IMR-90 (cell line): ENCODE results near the gene APH1A. TPM values are rescaled to one million over a fixed set of nuclear protein-coding genes. Genes with fewer than 3 reads are reported as not detected.

Source experiments
- ATAC-seq: fragments of 200-7000 bp; cut with Tn5 transposase; 2 replicates; pipeline ENCODE4 v1.9.1; 2020; ENCODE audit warnings: low read depth, mild to moderate bottlenecking, moderate library complexity
- BruUV-seq: library from RNA; stranded (reverse); fragments of 400-500 nt; replicated peaks from 2 replicates; lab custom pipeline; 2021; lab: Mats Ljungman, UMichigan
- CTCF ChIA-PET: fragments of 300-600 bp; formaldehyde crosslinking; extraction: SDS; loops from one replicate; lab custom pipeline; 2021; ENCODE audit warnings: antibody characterized with exemption; lab: Yijun Ruan, JAX
- POLR2A ChIA-PET: fragments of 300-600 bp; sonication (Branson Sonifier 250); formaldehyde crosslinking; loops from one replicate; lab custom pipeline; 2022; ENCODE audit warnings: antibody characterized with exemption; ENCODE audit not compliant: unreplicated experiment; lab: Charles Lee
- DNase-seq: peaks from one replicate; pipeline ENCODE4 v3.0.0; 2013
- H2AFZ ChIP-seq: replicated peaks from 2 replicates; pipeline ENCODE3; 2013; ENCODE audit warnings: low read length, mild to moderate bottlenecking; ENCODE audit not compliant: poor library complexity
- H2AK5ac ChIP-seq: 2 replicates; pipeline ENCODE4 v1.6.1; 2013; ENCODE audit warnings: low read depth, low read length, inconsistent platforms
- H2AK9ac ChIP-seq: replicated peaks from 2 replicates; pipeline ENCODE3; 2013; ENCODE audit warnings: mild to moderate bottlenecking, low read depth, low read length, moderate library complexity; ENCODE audit not compliant: poor library complexity
- H2BK120ac ChIP-seq: 2 replicates; pipeline ENCODE4 v1.6.1; 2013; ENCODE audit warnings: low read depth, low read length, inconsistent platforms
- H2BK15ac ChIP-seq: 3 replicates; pipeline ENCODE4 v1.6.1; 2013; ENCODE audit warnings: low read depth, low read length, inconsistent platforms
- H2BK20ac ChIP-seq: 2 replicates; pipeline ENCODE4 v1.6.1; 2013; ENCODE audit warnings: low read depth, mild to moderate bottlenecking, inconsistent platforms, low read length, moderate library complexity
- H2BK5ac ChIP-seq: 2 replicates; pipeline ENCODE4 v1.6.1; 2013; ENCODE audit warnings: mild to moderate bottlenecking, low read depth, low read length, inconsistent platforms; ENCODE audit not compliant: poor library complexity, severe bottlenecking
- H3K14ac ChIP-seq: replicated peaks from 2 replicates; pipeline ENCODE4 v1.6.1; 2013; ENCODE audit warnings: low read depth, low read length, inconsistent platforms
- H3K18ac ChIP-seq: 2 replicates; pipeline ENCODE4 v1.6.1; 2013; ENCODE audit warnings: low read depth, low read length, control low read depth
- H3K23ac ChIP-seq: 2 replicates; pipeline ENCODE4 v1.6.1; 2013; ENCODE audit warnings: low read depth, low read length, inconsistent platforms
- H3K27ac ChIP-seq: 2 replicates; pipeline ENCODE4 v1.5.1; 2013; ENCODE audit warnings: mild to moderate bottlenecking, control low read depth, low read length; ENCODE audit not compliant: insufficient read depth
- H3K27me3 ChIP-seq: 2 replicates; pipeline ENCODE4 v1.6.1; 2013; ENCODE audit warnings: low read length; ENCODE audit not compliant: control insufficient read depth, insufficient read depth
- H3K36me3 ChIP-seq: 2 replicates; pipeline ENCODE4 v1.6.1; 2013; ENCODE audit warnings: low read length, mixed read lengths; ENCODE audit not compliant: control insufficient read depth, insufficient read depth
- H3K4ac ChIP-seq: 2 replicates; pipeline ENCODE4 v1.6.1; 2013; ENCODE audit warnings: low read depth, low read length, inconsistent platforms
- H3K4me1 ChIP-seq: 2 replicates; pipeline ENCODE4 v1.6.1; 2013; ENCODE audit warnings: low read length, mixed read lengths; ENCODE audit not compliant: control insufficient read depth, insufficient read depth
- H3K4me2 ChIP-seq: 2 replicates; pipeline ENCODE4 v1.6.1; 2013; ENCODE audit warnings: low read depth, mild to moderate bottlenecking, control low read depth, low read length, moderate library complexity
- H3K4me3 ChIP-seq: 2 replicates; pipeline ENCODE4 v1.5.1; 2013; ENCODE audit warnings: low read depth, mild to moderate bottlenecking, control low read depth, low read length, moderate library complexity; ENCODE audit not compliant: insufficient read depth
- H3K56ac ChIP-seq: 2 replicates; pipeline ENCODE4 v1.6.1; 2013; ENCODE audit warnings: low read length, inconsistent platforms; ENCODE audit not compliant: insufficient read depth; ENCODE audit errors: extremely low read depth
- H3K79me1 ChIP-seq, 2 experiments: 2 replicates each; pipeline ENCODE4 v1.6.1; 2013; ENCODE audit warnings: low read length in 2 of 2, inconsistent platforms in 1 of 2, low read depth in 1 of 2
- H3K9ac ChIP-seq: 2 replicates; pipeline ENCODE4 v1.6.1; 2013; ENCODE audit warnings: low read depth, low read length, control low read depth
- H3K9me1 ChIP-seq: 2 replicates; pipeline ENCODE4 v1.6.1; 2013; ENCODE audit warnings: low read length, inconsistent platforms; ENCODE audit not compliant: insufficient read depth
- H3K9me3 ChIP-seq: 2 replicates; pipeline ENCODE4 v1.6.1; 2013; ENCODE audit warnings: low read length; ENCODE audit not compliant: control insufficient read depth, insufficient read depth
- H4K20me1 ChIP-seq: 2 replicates; pipeline ENCODE4 v1.6.1; 2013; ENCODE audit warnings: low read length, inconsistent platforms; ENCODE audit not compliant: insufficient read depth
- H4K5ac ChIP-seq: 2 replicates; pipeline ENCODE4 v1.6.1; 2013; ENCODE audit warnings: mild to moderate bottlenecking, low read depth, low read length, control low read depth
- H4K8ac ChIP-seq, 2 experiments: 2 replicates each; pipeline ENCODE4 v1.6.1; 2013; ENCODE audit warnings: low read depth in 2 of 2, low read length in 2 of 2, control low read depth in 1 of 2, inconsistent platforms in 1 of 2
- H4K91ac ChIP-seq: 2 replicates; pipeline ENCODE4 v1.6.1; 2013; ENCODE audit warnings: low read depth, low read length, inconsistent platforms; ENCODE audit not compliant: insufficient read depth
- BHLHE40 ChIP-seq: fragments of 150-350 bp; IDR thresholded peaks from 2 replicates; pipeline ENCODE4 v1.6.1; 2016; ENCODE audit warnings: mild to moderate bottlenecking, low read depth, low read length
- CEBPB ChIP-seq: IDR thresholded peaks from 2 replicates; pipeline ENCODE4 v1.6.1; 2012; ENCODE audit warnings: low read depth, low read length, improper control_type of control experiment
- CHD1 ChIP-seq: IDR thresholded peaks from 2 replicates; pipeline ENCODE4 v1.6.1; 2012; ENCODE audit warnings: low read depth, low read length, improper control_type of control experiment
- ELK1 ChIP-seq: fragments of 150-350 bp; IDR thresholded peaks from 2 replicates; pipeline ENCODE4 v1.6.1; 2016; ENCODE audit warnings: low read depth, mild to moderate bottlenecking, low read length, moderate library complexity, borderline replicate concordance
- FOS ChIP-seq: fragments of 150-350 bp; IDR thresholded peaks from 2 replicates; pipeline ENCODE4 v1.6.1; 2016; ENCODE audit warnings: low read depth, low read length
- MAFK ChIP-seq: IDR thresholded peaks from 2 replicates; pipeline ENCODE4 v1.6.1; 2012; ENCODE audit warnings: low read depth, low read length, improper control_type of control experiment
- MAZ ChIP-seq: IDR thresholded peaks from 2 replicates; pipeline ENCODE4 v1.6.1; 2012; ENCODE audit warnings: low read depth, mild to moderate bottlenecking, low read length, improper control_type of control experiment, moderate library complexity, borderline replicate concordance
- MXI1 ChIP-seq: IDR thresholded peaks from 2 replicates; pipeline ENCODE4 v1.6.1; 2012; ENCODE audit warnings: low read depth, mild to moderate bottlenecking, low read length, moderate library complexity, borderline replicate concordance
- NFE2L2 ChIP-seq: fragments of 150-350 bp; IDR thresholded peaks from 2 replicates; pipeline ENCODE4 v1.6.1; 2016; ENCODE audit warnings: low read depth, mild to moderate bottlenecking, low read length
- POLR2A ChIP-seq: IDR thresholded peaks from 2 replicates; pipeline ENCODE4 v1.6.1; 2012; ENCODE audit warnings: mild to moderate bottlenecking, low read depth, low read length
- RAD21 ChIP-seq: IDR thresholded peaks from 2 replicates; pipeline ENCODE4 v1.6.1; 2012; ENCODE audit warnings: low read length, improper control_type of control experiment
- RCOR1 ChIP-seq: IDR thresholded peaks from 2 replicates; pipeline ENCODE4 v1.6.1; 2012; ENCODE audit warnings: mild to moderate bottlenecking, low read length, improper control_type of control experiment; ENCODE audit not compliant: insufficient replicate concordance
- RFX5 ChIP-seq: IDR thresholded peaks from 2 replicates; pipeline ENCODE4 v1.8.0; 2012; ENCODE audit warnings: low read depth, mild to moderate bottlenecking, low read length, moderate library complexity
- SMC3 ChIP-seq: fragments of 150-350 bp; IDR thresholded peaks from 2 replicates; pipeline ENCODE4 v1.6.1; 2016; ENCODE audit warnings: low read depth, mild to moderate bottlenecking, antibody characterized with exemption, low read length, moderate library complexity
- WGBS, 2 experiments: methylation state at CpG; one replicate each; pipeline versions ENCODE4 v1.1.5 to v1.1.7; 2013; ENCODE audit warnings: missing lambda C conversion rate in 2 of 2; ENCODE audit not compliant: insufficient read length in 1 of 2; ENCODE audit errors: extremely low coverage in 2 of 2; 5-methylcytosine and 5-hydroxymethylcytosine counted together
- dilution Hi-C: fragments of 300-500 bp; cut with HindIII; formaldehyde crosslinking; loops from one replicate; pipeline ENCODE4 v1.14.3; 2018; ENCODE audit warnings: low sequenced_read_pairs; ENCODE audit not compliant: unreplicated experiment
- in situ Hi-C: fragments of 300-500 bp; cut with MboI; formaldehyde crosslinking; loops from 3 replicates; pipeline ENCODE4 v1.14.3; 2019; ENCODE audit warnings: low sequenced_read_pairs, inconsistent platforms, mixed read lengths
- intact Hi-C: fragments of 100-400 bp; cut with micrococcal nuclease; formaldehyde crosslinking; loops from 2 replicates; pipeline ENCODE4 v1.10.0; 2022
- polyA plus RNA-seq, 3 experiments: library from polyadenylated mRNA; depleted of rRNA; stranded (reverse); fragments of >200 nt; gene quantifications; 2 replicates each; pipeline ENCODE4 v1.2.3, GENCODE V29; 2012; ENCODE audit warnings: low replicate concordance in 1 of 3
- total RNA-seq: library from RNA; depleted of rRNA; stranded (reverse); fragments of >200 nt; gene quantifications from 2 replicates; pipeline ENCODE4 v1.2.3, GENCODE V29; 2012
- TF ChIP-seq, protein P1 (sequence below): conservative IDR thresholded peaks from 2 replicates; pipeline ENCODE4 v1.5.1; 2012; ENCODE audit warnings: mild to moderate bottlenecking, low read depth, low read length, improper control_type of control experiment
- TF ChIP-seq, protein P2 (sequence below): fragments of 150-350 bp; IDR thresholded peaks from 2 replicates; pipeline ENCODE4 v1.6.1; 2017; ENCODE audit warnings: mild to moderate bottlenecking, antibody characterized with exemption, low read length, low read depth

The APH1A gene
- total and polyA plus RNA-seq, 2 of the 4 experiments (the other 2 are of a cell fraction) = 62.0 to 94.2 TPM

GRCh38 chr1:150302902-150303301 is 34.1 kb upstream of the APH1A start:
- H3K79me1 ChIP-seq = peaks cover 11 to 13% of the 10 kb centered on the region in 2 experiments; a peak in 2 of 4 replicates
- H4K91ac ChIP-seq = no peak overlapping the region
- CTCF ChIA-PET = no interaction called here
- WGBS, 2 experiments = no CpG with 5 or more reads among the region's 2 CpGs
- H3K56ac ChIP-seq = no peak overlapping the region
- in situ Hi-C loops = no loop called here
- ATAC-seq (no peak), DNase-seq (no peak)
- H3K9ac ChIP-seq = no peak overlapping the region
- H3K27me3 ChIP-seq = no peaks in the 10 kb centered on the region
- no peak overlapping the region for H2AFZ ChIP-seq
- no peak overlapping the region for H2AK5ac ChIP-seq
- no peak overlapping the region for H4K5ac ChIP-seq
- no peak overlapping the region for H4K8ac ChIP-seq
- H2BK20ac ChIP-seq = no peak overlapping the region
- peaks cover 29% of the 10 kb centered on the region for H3K36me3 ChIP-seq
- H4K20me1 ChIP-seq = no peaks in the 10 kb centered on the region
- H2BK120ac ChIP-seq = no peak overlapping the region
- H3K9me3 ChIP-seq = no peaks in the 10 kb centered on the region
- dilution Hi-C loops = no loop called here
- no peak overlapping the region for H2BK15ac ChIP-seq
- no TSS peak for BruUV-seq
- no peak overlapping the region for H3K23ac ChIP-seq
- no peak overlapping the region for H3K14ac ChIP-seq
- no peak overlapping the region for H3K4me2 ChIP-seq
- H3K4me3 ChIP-seq = no peak overlapping the region
- H2AK9ac ChIP-seq = no peak overlapping the region
- H2BK5ac ChIP-seq = no peak overlapping the region
- no peak overlapping the region for H3K27ac ChIP-seq
- no peaks in the 10 kb centered on the region; the same call in 1 of the 2 replicates for H3K4me1 ChIP-seq
- no peak overlapping the region for H3K4ac ChIP-seq
- TF ChIP-seq NFE2L2 (no peak), MXI1 (no peak), ELK1 (no peak), RAD21 (no peak), MAFK (no peak), CEBPB (no peak), RCOR1 (no peak), BHLHE40 (no peak), FOS (no peak), CHD1 (no peak), RFX5 (no peak), SMC3 (no peak), POLR2A (no peak), MAZ (no peak)
- TF ChIP-seq, protein P1, sequence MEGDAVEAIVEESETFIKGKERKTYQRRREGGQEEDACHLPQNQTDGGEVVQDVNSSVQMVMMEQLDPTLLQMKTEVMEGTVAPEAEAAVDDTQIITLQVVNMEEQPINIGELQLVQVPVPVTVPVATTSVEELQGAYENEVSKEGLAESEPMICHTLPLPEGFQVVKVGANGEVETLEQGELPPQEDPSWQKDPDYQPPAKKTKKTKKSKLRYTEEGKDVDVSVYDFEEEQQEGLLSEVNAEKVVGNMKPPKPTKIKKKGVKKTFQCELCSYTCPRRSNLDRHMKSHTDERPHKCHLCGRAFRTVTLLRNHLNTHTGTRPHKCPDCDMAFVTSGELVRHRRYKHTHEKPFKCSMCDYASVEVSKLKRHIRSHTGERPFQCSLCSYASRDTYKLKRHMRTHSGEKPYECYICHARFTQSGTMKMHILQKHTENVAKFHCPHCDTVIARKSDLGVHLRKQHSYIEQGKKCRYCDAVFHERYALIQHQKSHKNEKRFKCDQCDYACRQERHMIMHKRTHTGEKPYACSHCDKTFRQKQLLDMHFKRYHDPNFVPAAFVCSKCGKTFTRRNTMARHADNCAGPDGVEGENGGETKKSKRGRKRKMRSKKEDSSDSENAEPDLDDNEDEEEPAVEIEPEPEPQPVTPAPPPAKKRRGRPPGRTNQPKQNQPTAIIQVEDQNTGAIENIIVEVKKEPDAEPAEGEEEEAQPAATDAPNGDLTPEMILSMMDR = no peak
- TF ChIP-seq, protein P2, sequence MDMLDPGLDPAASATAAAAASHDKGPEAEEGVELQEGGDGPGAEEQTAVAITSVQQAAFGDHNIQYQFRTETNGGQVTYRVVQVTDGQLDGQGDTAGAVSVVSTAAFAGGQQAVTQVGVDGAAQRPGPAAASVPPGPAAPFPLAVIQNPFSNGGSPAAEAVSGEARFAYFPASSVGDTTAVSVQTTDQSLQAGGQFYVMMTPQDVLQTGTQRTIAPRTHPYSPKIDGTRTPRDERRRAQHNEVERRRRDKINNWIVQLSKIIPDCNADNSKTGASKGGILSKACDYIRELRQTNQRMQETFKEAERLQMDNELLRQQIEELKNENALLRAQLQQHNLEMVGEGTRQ = no peak
- no peak overlapping the region for H3K18ac ChIP-seq
- intact Hi-C loops = no loop called here
- POLR2A ChIA-PET = no interaction called here
- no peaks in the 10 kb centered on the region; the same call in 1 of the 2 replicates for H3K9me1 ChIP-seq
